MM.1S (cell line): ENCODE measurements around the gene C6orf62.

Experiments used
- CTCF ChIP-seq: fragments of 300-600 bp; sonication (generic); IDR thresholded peaks from 2 replicates; pipeline ENCODE4 v1.5.1; 2016; ENCODE audit warnings: antibody characterized with exemption, low read length, mixed read lengths
- EZH2 ChIP-seq: fragments of 300-600 bp; sonication (generic); optimal IDR thresholded peaks from 2 replicates; pipeline ENCODE3; 2017; ENCODE audit warnings: low read depth, mild to moderate bottlenecking, antibody characterized with exemption, low read length, mixed read lengths
- EZH2phosphoT487 ChIP-seq: fragments of 300-600 bp; sonication (generic); IDR thresholded peaks from 2 replicates; pipeline ENCODE4 v1.6.1; 2018; ENCODE audit warnings: antibody characterized with exemption, low read length

- no peak for TF ChIP-seq CTCF
- no peak for TF ChIP-seq EZH2phosphoT487
- no peak for TF ChIP-seq EZH2
Measured at GRCh38 chr6:24686408-24686807, 32.5 kb downstream of the C6orf62 start.
